ENCODE results near the gene CFAP251.

Gene CFAP251

GRCh38 chr12:121942145-121942718, 23.8 kb downstream of the CFAP251 start:
- in situ Hi-C loops (cut with HindIII; ENCODE audit: low pct_unique_long_range_greater_than_20kb, low sequenced_read_pairs) = no loop called here
- no peak for DNase-seq (ENCODE audit: low read depth in 1 of 2, low spot score in 1 of 2)
- no peak for TF ChIP-seq JUND (IDR thresholded peaks at IDR 0.05; ENCODE audit: low read depth)

DNA sequence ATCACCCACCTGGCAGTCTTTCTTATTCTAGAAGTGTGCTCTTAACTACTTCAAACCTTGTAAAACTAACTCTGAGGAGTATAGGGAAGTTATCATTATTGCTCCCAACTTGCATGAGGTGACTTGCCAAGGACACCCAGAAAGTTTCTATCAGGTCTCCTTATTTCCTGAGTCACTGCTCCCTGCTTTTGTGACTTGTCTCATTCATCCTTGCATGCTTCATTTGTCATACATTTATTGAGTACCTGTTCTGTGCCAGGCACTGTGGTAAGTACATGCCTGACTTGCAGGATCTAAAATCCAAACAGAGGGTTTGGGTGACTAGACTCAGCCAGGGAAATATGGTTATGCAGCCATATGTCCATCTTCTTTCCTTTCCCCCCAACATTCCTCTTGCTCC, 25.5 kb downstream of the CFAP251 start:
- no peak for TF ChIP-seq JUND (IDR thresholded peaks at IDR 0.05; ENCODE audit: low read depth)
- no peak for DNase-seq (ENCODE audit: low read depth in 1 of 2, low spot score in 1 of 2)
- in situ Hi-C loops (cut with HindIII; ENCODE audit: low pct_unique_long_range_greater_than_20kb, low sequenced_read_pairs) = no loop called here

DNA sequence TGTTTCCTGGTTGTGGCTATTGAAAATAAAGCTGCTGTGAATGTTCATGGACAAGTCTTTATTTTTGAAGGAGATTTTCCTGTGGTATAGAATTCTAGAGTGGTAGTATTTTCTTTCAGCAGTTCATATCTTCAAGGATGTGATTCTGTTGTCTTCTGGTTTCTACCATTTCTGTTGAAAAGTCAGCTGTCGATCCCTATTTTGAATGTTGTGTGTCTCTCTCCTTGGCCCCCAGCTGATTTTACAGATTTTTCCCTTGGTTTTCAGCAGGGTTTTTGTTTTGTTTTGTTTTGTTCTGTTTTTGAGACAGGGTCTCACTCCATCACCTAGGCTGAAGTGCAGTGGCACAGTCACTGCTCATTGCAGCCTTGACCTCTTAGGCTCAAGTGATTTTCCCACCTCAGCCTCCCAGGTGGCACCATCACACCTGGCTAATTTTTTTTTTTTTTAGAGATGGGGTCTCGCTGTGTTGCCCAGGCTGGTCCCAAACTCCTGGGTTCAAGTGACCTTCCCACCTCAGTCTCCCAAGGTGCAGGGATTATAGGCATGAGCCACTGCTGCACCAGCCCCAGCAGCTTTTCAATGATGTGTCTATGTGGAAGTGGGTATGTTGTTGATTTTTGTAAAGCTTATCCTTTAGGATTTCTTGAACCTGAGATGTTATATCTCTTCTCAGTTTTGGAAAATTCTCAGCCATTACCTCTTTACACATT, 28.1 kb downstream of the CFAP251 start:
- TF ChIP-seq JUND (IDR thresholded peaks at IDR 0.05; ENCODE audit: low read depth) = no peak
- in situ Hi-C loops (cut with HindIII; ENCODE audit: low pct_unique_long_range_greater_than_20kb, low sequenced_read_pairs) = no loop called here
- no peak for DNase-seq (ENCODE audit: low read depth in 1 of 2, low spot score in 1 of 2)

DNA sequence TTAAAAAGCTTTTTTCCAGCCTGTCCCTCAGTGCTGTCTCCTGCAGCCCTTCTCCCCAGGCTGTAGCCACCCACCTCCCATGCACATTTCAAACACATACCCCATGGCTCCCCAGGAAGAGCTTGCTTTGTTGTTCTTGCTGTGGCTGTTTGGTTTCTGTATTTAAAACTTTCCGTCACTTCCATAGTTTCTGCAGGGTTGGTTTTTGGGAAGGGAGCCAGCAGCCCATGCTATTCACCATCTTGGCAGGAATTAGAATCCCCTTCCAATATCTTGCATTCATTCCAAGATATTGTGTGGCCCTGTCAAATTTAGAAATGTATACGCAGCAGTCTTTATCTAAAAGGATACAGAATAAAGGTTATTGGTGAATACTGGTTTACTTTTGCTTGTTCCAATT, 29.6 kb downstream of the CFAP251 start:
- no peak for DNase-seq (ENCODE audit: low read depth in 1 of 2, low spot score in 1 of 2)
- TF ChIP-seq JUND (IDR thresholded peaks at IDR 0.05; ENCODE audit: low read depth) = no peak
- in situ Hi-C loops (cut with HindIII; ENCODE audit: low pct_unique_long_range_greater_than_20kb, low sequenced_read_pairs) = no loop called here

- in situ Hi-C loops (cut with HindIII; ENCODE audit: low pct_unique_long_range_greater_than_20kb, low sequenced_read_pairs) = no loop called here
- no peak for TF ChIP-seq JUND (IDR thresholded peaks at IDR 0.05; ENCODE audit: low read depth)
- peak in 1 of 2 experiments; percentile 44 for DNase-seq (ENCODE audit: low read depth in 1 of 2, low spot score in 1 of 2)
Measured at GRCh38 chr12:121949648-121950397, 31.4 kb downstream of the CFAP251 start.

GRCh38 chr12:121953117-121953692, 34.8 kb downstream of the CFAP251 start:
- no peak for TF ChIP-seq JUND (IDR thresholded peaks at IDR 0.05; ENCODE audit: low read depth)
- DNase-seq (ENCODE audit: low read depth in 1 of 2, low spot score in 1 of 2) = no peak
- in situ Hi-C loops (cut with HindIII; ENCODE audit: low pct_unique_long_range_greater_than_20kb, low sequenced_read_pairs) = no loop called here

DNA sequence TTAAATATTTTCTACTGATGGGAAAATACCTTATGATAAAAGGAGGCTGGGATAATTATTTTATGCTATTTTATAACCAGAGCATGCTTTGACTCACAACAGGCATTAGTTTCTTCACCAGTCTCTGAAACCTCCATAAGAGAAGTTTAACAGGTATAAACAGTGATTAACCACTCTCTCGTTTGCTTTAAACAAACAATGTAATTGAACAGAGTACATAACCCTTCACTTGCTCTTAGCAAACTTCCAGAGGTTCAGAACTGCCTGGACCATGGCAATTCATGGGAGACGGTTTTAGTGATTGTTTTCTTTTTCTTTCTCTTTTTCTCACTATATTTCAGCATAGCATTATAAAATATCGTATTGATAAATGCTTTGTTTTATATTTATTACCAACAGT, 35.3 kb downstream of the CFAP251 start:
- TF ChIP-seq JUND (IDR thresholded peaks at IDR 0.05; ENCODE audit: low read depth) = no peak
- peak in 1 of 2 experiments; percentile 32 for DNase-seq (ENCODE audit: low read depth in 1 of 2, low spot score in 1 of 2)
- in situ Hi-C loops (cut with HindIII; ENCODE audit: low pct_unique_long_range_greater_than_20kb, low sequenced_read_pairs) = no loop called here

GRCh38 chr12:121955258-121956237, 37.2 kb downstream of the CFAP251 start:
- no peak for TF ChIP-seq JUND (IDR thresholded peaks at IDR 0.05; ENCODE audit: low read depth)
- in situ Hi-C loops (cut with HindIII; ENCODE audit: low pct_unique_long_range_greater_than_20kb, low sequenced_read_pairs) = no loop called here
- DNase-seq (ENCODE audit: low read depth in 1 of 2, low spot score in 1 of 2) = peak in 1 of 2 experiments; percentile 44

GRCh38 chr12:121957861-121958515, 39.6 kb downstream of the CFAP251 start:
- in situ Hi-C loops (cut with HindIII; ENCODE audit: low pct_unique_long_range_greater_than_20kb, low sequenced_read_pairs) = no loop called here
- TF ChIP-seq JUND (IDR thresholded peaks at IDR 0.05; ENCODE audit: low read depth) = no peak
- peak in 1 of 2 experiments; percentile 16 for DNase-seq (ENCODE audit: low read depth in 1 of 2, low spot score in 1 of 2)

GRCh38 chr12:121958541-121959240, 40.3 kb downstream of the CFAP251 start:
- in situ Hi-C loops (cut with HindIII; ENCODE audit: low pct_unique_long_range_greater_than_20kb, low sequenced_read_pairs) = no loop called here
- DNase-seq (ENCODE audit: low read depth in 1 of 2, low spot score in 1 of 2) = no peak
- TF ChIP-seq JUND (IDR thresholded peaks at IDR 0.05; ENCODE audit: low read depth) = no peak

DNA sequence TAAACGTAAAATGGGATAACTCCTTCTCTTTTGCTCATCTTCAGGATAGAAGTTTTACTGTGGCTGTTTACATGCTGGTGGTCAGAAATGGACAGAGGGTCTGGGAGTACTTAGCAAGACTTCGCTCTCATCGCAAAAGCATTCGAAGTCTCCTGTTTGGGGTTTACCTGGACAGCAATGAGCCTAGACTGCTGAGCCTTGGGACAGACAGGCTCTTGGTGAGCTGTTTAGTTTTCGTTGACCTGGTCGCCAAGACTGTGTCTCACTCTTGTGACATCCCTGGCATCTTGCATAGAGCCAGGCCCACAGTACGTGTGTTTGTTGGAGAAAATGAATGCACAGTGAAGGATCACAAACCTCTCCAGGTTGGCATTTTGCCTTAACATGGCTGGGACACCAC, 42.1 kb downstream of the CFAP251 start:
- in situ Hi-C loops (cut with HindIII; ENCODE audit: low pct_unique_long_range_greater_than_20kb, low sequenced_read_pairs) = no loop called here
- no peak for DNase-seq (ENCODE audit: low read depth in 1 of 2, low spot score in 1 of 2)
- TF ChIP-seq JUND (IDR thresholded peaks at IDR 0.05; ENCODE audit: low read depth) = no peak
